IPS-18c (cell line): ENCODE data around the gene NOTCH1.

ENCODE experiments used
- H3K4me3 ChIP-seq: 2 replicates; pipeline ENCODE4 v1.7.0; 2013; ENCODE audit warnings: low read depth, mild to moderate bottlenecking, low read length, moderate library complexity; ENCODE audit not compliant: insufficient read depth
- H3K9me3 ChIP-seq: one replicate; pipeline ENCODE4 v1.6.1; 2013; ENCODE audit warnings: mild to moderate bottlenecking, low read length, moderate library complexity; ENCODE audit not compliant: control insufficient read depth, insufficient read depth

The NOTCH1 gene

DNA sequence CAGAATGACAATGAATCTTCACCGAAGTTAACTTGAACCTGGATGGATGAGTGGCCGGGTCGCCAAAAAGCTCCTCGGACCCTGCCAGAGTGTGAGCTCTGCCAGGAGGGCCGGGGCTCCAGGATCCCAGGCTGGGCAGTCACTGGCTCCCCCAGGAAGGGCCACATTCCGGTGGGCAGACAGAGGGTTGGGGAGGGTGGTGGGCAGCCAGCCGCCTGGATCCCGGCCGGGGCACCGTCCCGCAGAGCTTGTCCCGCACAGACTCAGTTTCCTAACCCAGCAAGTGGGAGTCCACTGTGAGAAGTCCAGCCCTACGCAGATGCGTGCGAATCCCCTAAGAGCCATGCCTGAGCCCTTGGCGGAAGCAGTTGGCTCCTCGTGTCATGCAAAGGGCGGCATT is 10.3 kb upstream of the NOTCH1 start:
- H3K9me3 ChIP-seq = peaks cover 6% of the 10 kb centered on the region
- H3K4me3 ChIP-seq = no peak overlapping the region

DNA sequence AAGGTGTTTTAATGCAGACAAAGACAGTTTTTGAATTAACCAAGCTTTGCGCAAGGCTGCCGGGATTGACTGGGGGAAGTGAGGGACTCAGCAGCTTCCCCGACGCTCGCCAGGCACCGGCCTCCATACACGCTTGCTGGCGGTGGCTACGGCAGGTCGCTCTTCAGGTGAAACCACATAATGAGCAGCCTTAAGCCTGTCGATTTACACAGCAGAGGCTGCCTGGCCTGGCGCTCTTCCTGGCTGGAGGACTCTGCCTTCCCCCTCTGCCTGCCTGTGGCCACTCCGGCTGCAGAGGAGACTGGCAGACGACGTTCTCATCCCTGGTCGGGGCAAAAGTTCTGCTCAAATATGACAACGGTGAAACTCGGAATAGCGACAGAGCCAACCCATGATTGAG is 9.0 kb upstream of the NOTCH1 start:
- no peak overlapping the region for H3K4me3 ChIP-seq
- H3K9me3 ChIP-seq = peaks cover 2% of the 10 kb centered on the region

GRCh38 chr9:136553581-136553980 is 7.7 kb upstream of the NOTCH1 start:
- H3K9me3 ChIP-seq = peaks cover 2% of the 10 kb centered on the region
- no peak overlapping the region for H3K4me3 ChIP-seq

GRCh38 chr9:136552117-136552703 is 6.4 kb upstream of the NOTCH1 start:
- Histone ChIP-seq H3K4me3 (no peak overlapping the region), H3K9me3 (peaks cover 2% of the 10 kb centered on the region)

GRCh38 chr9:136551401-136552116 is 5.7 kb upstream of the NOTCH1 start:
- Histone ChIP-seq H3K4me3 (no peak overlapping the region), H3K9me3 (peaks cover 2% of the 10 kb centered on the region)

GRCh38 chr9:136550439-136551289 is 4.8 kb upstream of the NOTCH1 start:
- no peak overlapping the region for H3K4me3 ChIP-seq

DNA sequence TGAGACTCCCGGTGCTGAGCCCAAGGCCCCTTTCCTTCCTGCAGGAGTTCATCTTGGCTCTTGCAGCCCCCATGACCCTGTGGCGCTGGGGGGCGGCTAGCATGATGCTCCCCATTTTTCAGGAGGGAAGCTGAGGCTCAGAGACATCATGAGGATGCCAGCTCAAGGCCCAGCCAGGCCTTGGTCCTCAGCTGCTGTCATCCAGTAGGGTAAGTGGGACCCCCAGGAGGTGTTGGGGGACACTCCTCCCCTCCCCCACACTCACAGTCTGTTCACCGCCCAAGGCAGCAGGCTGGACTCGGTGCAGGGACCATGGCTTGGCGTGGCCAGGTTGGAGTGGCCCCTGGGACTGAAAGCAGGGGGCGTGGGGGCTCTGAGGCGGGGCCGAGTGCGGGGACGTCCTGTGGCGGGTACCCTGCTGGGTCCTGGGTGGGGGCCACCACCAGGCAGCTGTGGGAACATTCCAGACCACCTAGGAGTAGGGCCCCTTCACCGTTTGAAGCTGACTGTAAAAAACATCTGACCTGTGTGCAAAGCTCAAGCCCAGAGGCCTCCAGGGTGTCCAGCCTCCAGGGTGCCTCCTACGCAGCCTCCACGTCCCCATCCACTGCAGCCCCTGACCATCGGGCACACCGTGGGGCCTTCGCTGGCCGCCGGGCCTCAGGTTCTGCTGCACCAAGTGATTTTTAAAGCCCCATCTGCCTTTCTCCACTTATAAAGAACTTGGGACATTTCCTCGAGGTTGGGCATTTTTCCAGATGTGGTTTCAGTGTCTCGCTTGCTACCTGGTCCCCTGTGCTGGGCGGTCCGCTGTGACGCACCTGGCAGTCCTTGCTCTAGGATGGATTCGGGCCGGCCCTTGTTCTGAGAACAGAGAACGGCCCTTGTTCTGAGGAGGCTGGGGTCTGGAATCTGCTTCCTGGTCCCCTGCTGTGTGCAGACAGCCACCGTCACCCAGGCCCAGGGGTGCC is 3.4 kb upstream of the NOTCH1 start:
- no peak overlapping the region for H3K4me3 ChIP-seq
- peaks cover 2% of the 10 kb centered on the region for H3K9me3 ChIP-seq

More at GRCh38 chr9:136550439-136551289, 4.8 kb upstream of the NOTCH1 start:
- peaks cover 2% of the 10 kb centered on the region for H3K9me3 ChIP-seq

GRCh38 chr9:136547508-136548215 is 1.8 kb upstream of the NOTCH1 start:
- Histone ChIP-seq H3K9me3 (peaks cover 2% of the 10 kb centered on the region), H3K4me3 (no peak overlapping the region)

DNA sequence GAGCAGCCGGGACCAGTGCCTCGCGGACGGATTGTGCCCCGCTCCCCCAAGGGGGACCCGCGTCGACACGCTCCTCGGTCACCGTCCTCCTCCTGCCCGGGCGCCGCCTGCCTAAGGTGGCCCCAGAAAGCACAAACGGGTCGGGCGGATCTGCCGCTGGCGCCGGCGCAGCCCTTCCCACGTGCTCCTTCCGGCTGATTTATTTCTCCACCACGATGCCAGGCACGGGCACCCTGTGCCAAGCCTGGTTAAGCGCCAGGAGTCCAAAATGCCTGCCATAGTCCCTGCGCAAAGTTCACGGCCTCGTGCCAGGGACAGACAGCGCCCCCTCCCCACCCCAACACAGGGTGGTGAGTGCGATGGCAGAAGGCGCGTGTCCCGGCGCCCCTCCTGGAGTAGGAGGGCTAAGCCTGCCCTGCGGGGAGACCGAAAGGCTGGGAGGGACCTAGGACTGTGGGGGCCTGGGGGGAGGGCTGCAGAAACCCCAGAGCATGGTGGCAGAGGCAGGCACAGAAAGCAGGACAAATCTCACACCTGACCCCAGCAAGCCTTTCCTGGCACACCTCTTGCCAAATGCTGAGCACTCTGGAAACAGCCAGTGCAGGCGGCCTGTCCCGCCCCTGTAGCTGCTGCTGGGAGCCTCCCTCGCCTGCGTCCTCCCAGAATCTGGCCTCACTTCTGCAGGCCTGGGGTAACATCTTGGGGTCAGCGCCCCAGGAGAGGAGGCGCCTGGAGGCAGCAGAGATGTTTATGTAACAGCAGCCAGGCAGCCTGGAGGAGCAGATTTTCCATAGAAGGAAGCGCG is 1.1 kb upstream of the NOTCH1 start:
- Histone ChIP-seq H3K4me3 (peak overlapping the region; percentile 66), H3K9me3 (peaks cover 2% of the 10 kb centered on the region)

DNA sequence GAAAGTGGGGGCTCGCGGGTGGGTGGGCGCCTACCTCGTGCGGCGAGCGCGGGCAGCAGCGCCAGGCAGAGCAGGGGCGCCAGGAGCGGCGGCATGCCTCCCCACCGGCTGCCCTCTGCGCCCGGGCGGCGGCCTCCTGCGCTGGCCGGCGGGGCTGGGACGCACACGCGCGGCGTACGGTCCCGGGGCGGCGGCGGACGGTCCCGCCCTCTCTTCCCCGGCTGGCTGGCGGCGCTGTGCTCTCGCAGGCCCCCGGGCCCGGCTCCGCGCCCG is 220 bp downstream of the NOTCH1 start:
- Histone ChIP-seq H3K4me3 (peak overlapping the region; percentile 64), H3K9me3 (peaks cover 2% of the 10 kb centered on the region)

- H3K4me3 ChIP-seq = peak overlapping the region; percentile 64
- peaks cover 2% of the 10 kb centered on the region for H3K9me3 ChIP-seq
Observed at GRCh38 chr9:136544964-136545691, 720 bp downstream of the NOTCH1 start.

DNA sequence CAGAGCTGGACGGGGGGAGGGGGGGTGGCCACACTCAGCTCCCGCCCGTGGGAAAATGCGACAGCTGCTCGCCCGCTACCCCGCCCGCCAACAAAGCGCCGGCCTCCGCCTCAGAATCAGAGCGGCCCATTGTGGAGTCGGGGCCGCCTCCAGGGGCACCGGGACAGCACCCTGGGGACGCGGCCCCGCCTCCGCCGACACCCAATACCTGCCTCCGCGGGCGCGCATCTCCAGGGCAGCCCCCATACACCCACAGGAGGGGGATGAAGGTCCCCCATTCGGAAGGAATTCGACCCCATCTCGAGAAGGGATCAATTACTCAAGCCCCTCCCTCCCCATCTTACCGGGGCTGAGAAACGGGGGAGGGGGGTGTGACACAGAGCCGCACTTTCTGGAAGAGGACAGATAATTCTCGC is 1.3 kb downstream of the NOTCH1 start:
- peak overlapping the region; percentile 64 for H3K4me3 ChIP-seq
- H3K9me3 ChIP-seq = peaks cover 2% of the 10 kb centered on the region

DNA sequence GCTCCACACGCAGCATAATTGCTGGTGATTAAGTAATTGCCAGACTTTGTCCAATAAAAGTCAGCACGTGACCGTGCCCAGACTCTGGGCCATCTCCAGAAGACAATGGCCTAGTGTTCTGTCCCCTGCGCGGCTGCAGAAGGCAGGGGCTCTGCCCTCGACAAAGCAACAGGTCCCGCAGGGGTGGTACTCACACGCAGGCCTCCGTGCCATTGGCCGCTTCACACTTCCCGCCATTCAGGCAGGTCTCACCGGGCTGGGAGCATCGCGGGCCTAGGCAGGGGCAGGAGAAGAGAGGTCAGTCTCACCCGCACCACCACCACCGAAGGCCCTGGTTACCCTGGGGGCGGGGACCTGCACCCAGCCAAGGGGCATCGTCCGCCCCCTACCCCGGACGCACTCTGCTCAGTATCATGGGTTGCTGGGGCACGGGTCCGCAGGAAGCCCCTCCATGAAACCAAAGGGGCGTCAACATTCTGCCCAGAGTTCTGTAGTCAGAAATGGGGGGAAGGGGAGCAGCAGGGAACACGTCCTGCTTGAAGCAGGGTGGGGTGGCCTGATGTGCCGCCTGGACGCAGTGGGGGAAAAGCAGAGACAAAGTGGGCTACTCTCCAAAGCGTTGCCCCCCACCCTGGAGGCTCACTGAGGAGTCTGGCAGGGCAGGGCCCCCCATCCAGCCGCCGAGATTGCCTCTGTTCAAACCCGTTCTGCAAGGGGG is 1.9 kb downstream of the NOTCH1 start:
- Histone ChIP-seq H3K4me3 (peak overlapping the region; percentile 64), H3K9me3 (no peaks in the 10 kb centered on the region)

GRCh38 chr9:136543280-136543679 is 2.6 kb downstream of the NOTCH1 start:
- H3K9me3 ChIP-seq = no peaks in the 10 kb centered on the region
- no peak overlapping the region for H3K4me3 ChIP-seq
